ENCODE measurements around the gene GOLGA8F.
"Not testable (repeated sequence)": the region's sequence is repeated elsewhere in the genome, so short reads cannot be mapped to it uniquely, and the experiment has no call there.

GOLGA8F gene

DNA sequence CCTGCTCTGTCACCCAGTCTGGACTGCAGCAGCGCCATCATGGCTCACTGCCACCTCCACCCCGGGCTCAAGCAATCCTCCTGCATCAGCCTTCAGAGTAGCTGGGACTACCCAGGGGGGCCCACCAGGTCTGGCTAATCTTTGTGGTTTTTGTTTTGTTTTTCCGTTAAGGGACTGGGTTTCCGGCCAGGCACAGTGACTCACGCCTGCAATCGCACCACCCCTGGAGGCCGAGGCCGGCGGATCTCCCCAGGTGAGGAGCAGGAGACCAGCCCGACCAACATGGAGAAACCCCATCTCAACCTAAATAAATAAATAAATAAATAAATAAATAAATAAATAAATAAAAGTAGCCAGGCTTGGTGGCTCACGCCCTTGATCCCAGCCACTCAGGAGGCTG is 17.6 kb downstream of the GOLGA8F start:
- not testable (repeated sequence) for H3K23ac ChIP-seq (ENCODE audit: low read length in 2 of 2); H3K4me2 ChIP-seq (ENCODE audit: low read length, poor library complexity, severe bottlenecking); H3K27ac ChIP-seq (ENCODE audit: low read length, poor library complexity, severe bottlenecking); H4K8ac ChIP-seq (ENCODE audit: low read length); DNase-seq; H3K9ac ChIP-seq (ENCODE audit: low read length); H3K79me1 ChIP-seq (replicated peaks; ENCODE audit: low read length, poor library complexity, severe bottlenecking); H3K4me3 ChIP-seq (ENCODE audit: insufficient read depth in 1 of 2, low read depth in 1 of 2, low read length in 2 of 2); H2AFZ ChIP-seq (ENCODE audit: low read depth, low read length); H2BK15ac ChIP-seq (ENCODE audit: low read depth, poor library complexity, severe bottlenecking); H3K18ac ChIP-seq (ENCODE audit: low read depth in 1 of 2, low read length in 2 of 2); H2AK5ac ChIP-seq (ENCODE audit: low read length, severe bottlenecking); H2BK12ac ChIP-seq (ENCODE audit: low read length in 2 of 2); H3K27me3 ChIP-seq (ENCODE audit: control insufficient read depth in 1 of 2, insufficient read depth in 1 of 2, low read length in 2 of 2); H3K36me3 ChIP-seq (ENCODE audit: control insufficient read depth in 1 of 2, insufficient read depth in 2 of 2, low read depth in 1 of 2, low read length in 2 of 2); H3K4ac ChIP-seq (ENCODE audit: low read depth in 1 of 2, low read length in 2 of 2); H2BK5ac ChIP-seq (ENCODE audit: low read depth, low read length, poor library complexity, severe bottlenecking); H4K91ac ChIP-seq (ENCODE audit: low read length); H3K9me3 ChIP-seq (ENCODE audit: control insufficient read depth, low read length); H2BK120ac ChIP-seq (ENCODE audit: low read depth, low read length); H3K14ac ChIP-seq (ENCODE audit: low read length in 2 of 2); H3K4me1 ChIP-seq (ENCODE audit: control insufficient read depth, insufficient read depth, low read depth, low read length)
- no CpG with 5 or more reads among the region's 11 CpGs for WGBS

DNA sequence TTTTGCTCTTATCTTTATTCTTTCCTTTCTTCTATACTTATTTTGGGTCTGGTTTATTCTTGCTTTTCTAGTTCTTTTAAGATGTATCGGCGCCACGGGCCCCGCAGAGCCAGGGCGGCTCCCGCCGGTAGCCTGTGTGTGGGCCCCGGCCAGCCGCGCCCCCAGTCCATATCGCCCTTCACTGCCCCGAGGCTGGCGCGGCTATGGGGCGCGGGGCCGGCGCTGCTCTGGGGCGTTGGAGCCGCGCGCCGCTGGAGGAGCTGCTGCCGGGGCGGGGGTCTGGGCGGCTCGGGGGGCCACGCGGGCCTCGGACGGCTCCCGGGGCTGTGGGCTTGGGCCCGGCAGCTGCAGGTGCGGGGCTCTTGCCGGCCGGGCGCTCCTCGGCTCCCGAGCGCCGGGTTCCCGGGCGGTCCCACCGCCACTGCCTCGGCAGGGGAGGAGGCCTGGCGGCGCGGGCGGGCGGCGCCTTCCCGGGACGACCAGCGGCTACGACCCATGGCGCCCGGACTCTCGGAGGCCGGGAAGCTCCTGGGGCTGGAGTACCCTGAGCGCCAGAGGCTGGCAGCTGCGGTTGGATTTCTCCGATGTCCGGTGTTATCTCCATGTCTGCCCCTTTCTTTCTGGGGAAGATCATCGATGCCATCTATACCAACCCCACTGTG is 24.4 kb downstream of the GOLGA8F start:
- not testable (repeated sequence) for H3K27me3 ChIP-seq (ENCODE audit: control insufficient read depth in 1 of 2, insufficient read depth in 1 of 2, low read length in 2 of 2); H3K27ac ChIP-seq (ENCODE audit: low read length, poor library complexity, severe bottlenecking); H3K4ac ChIP-seq (ENCODE audit: low read depth in 1 of 2, low read length in 2 of 2); H3K79me1 ChIP-seq (replicated peaks; ENCODE audit: low read length, poor library complexity, severe bottlenecking); H3K4me3 ChIP-seq (ENCODE audit: insufficient read depth in 1 of 2, low read depth in 1 of 2, low read length in 2 of 2); H2BK5ac ChIP-seq (ENCODE audit: low read depth, low read length, poor library complexity, severe bottlenecking); H3K18ac ChIP-seq (ENCODE audit: low read depth in 1 of 2, low read length in 2 of 2); H3K9me3 ChIP-seq (ENCODE audit: control insufficient read depth, low read length); H2BK12ac ChIP-seq (ENCODE audit: low read length in 2 of 2); H3K23ac ChIP-seq (ENCODE audit: low read length in 2 of 2); H2BK120ac ChIP-seq (ENCODE audit: low read depth, low read length); H2BK15ac ChIP-seq (ENCODE audit: low read depth, poor library complexity, severe bottlenecking); H3K9ac ChIP-seq (ENCODE audit: low read length); H3K36me3 ChIP-seq (ENCODE audit: control insufficient read depth in 1 of 2, insufficient read depth in 2 of 2, low read depth in 1 of 2, low read length in 2 of 2); H2AK5ac ChIP-seq (ENCODE audit: low read length, severe bottlenecking); DNase-seq; H3K4me1 ChIP-seq (ENCODE audit: control insufficient read depth, insufficient read depth, low read depth, low read length); H4K91ac ChIP-seq (ENCODE audit: low read length); H2AFZ ChIP-seq (ENCODE audit: low read depth, low read length); H3K14ac ChIP-seq (ENCODE audit: low read length in 2 of 2); H4K8ac ChIP-seq (ENCODE audit: low read length); H3K4me2 ChIP-seq (ENCODE audit: low read length, poor library complexity, severe bottlenecking)
- no CpG with 5 or more reads among the region's 64 CpGs for WGBS

DNA sequence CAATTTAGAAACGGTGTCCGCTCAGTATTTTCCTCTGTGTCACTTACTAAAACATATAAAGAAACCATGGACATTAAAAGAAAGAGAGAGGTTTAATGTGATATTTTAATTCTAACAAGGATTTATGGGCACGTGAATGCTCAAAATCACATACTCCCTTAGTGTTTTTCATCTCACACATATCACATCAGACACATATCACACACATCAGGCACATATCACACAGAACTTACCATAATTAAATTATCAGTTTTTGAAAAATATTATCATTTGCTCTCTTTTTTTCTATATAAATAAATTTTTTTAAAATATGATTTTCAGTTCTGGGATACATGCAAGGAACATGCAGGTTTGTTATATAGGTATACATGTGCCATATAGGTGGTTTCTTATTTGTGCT is 42.0 kb downstream of the GOLGA8F start:
- H2AK5ac ChIP-seq (ENCODE audit: low read length, severe bottlenecking); H2BK120ac ChIP-seq (ENCODE audit: low read depth, low read length); H3K9ac ChIP-seq (ENCODE audit: low read length); H3K79me1 ChIP-seq (replicated peaks; ENCODE audit: low read length, poor library complexity, severe bottlenecking); H3K36me3 ChIP-seq (ENCODE audit: control insufficient read depth in 1 of 2, insufficient read depth in 2 of 2, low read depth in 1 of 2, low read length in 2 of 2); H3K14ac ChIP-seq (ENCODE audit: low read length in 2 of 2); H3K9me3 ChIP-seq (ENCODE audit: control insufficient read depth, low read length); H3K4ac ChIP-seq (ENCODE audit: low read depth in 1 of 2, low read length in 2 of 2); H3K4me2 ChIP-seq (ENCODE audit: low read length, poor library complexity, severe bottlenecking); H2AFZ ChIP-seq (ENCODE audit: low read depth, low read length); H3K4me3 ChIP-seq (ENCODE audit: insufficient read depth in 1 of 2, low read depth in 1 of 2, low read length in 2 of 2); H4K91ac ChIP-seq (ENCODE audit: low read length); H3K27ac ChIP-seq (ENCODE audit: low read length, poor library complexity, severe bottlenecking); H3K27me3 ChIP-seq (ENCODE audit: control insufficient read depth in 1 of 2, insufficient read depth in 1 of 2, low read length in 2 of 2); H3K4me1 ChIP-seq (ENCODE audit: control insufficient read depth, insufficient read depth, low read depth, low read length); H2BK12ac ChIP-seq (ENCODE audit: low read length in 2 of 2); H2BK5ac ChIP-seq (ENCODE audit: low read depth, low read length, poor library complexity, severe bottlenecking); H3K18ac ChIP-seq (ENCODE audit: low read depth in 1 of 2, low read length in 2 of 2); H4K8ac ChIP-seq (ENCODE audit: low read length); H2BK15ac ChIP-seq (ENCODE audit: low read depth, poor library complexity, severe bottlenecking); H3K23ac ChIP-seq (ENCODE audit: low read length in 2 of 2): not testable (repeated sequence)
- 85% methylated on average over 1 of the region's 3 CpGs for WGBS
- DNase-seq, result peak; percentile 0

DNA sequence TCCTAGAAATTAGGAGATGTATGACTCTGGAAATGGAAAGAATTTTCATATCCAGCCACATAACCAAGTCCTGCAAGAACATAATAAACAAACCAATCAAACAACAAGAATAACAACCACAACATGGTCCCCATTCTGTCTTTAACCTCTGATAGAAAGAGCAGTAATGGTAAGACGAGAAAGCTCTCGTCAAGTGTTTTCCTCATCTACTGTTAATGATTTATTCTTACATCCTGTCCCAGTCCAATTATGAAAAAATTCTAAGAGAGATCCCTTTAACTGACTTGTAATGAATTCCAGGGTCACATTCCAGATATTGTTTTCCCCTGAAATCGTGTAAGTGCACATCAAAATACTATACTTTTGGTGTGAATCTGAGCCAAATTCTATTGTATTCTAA is 57.1 kb downstream of the GOLGA8F start:
- H3K14ac ChIP-seq (ENCODE audit: low read length in 2 of 2); H4K8ac ChIP-seq (ENCODE audit: low read length); H3K23ac ChIP-seq (ENCODE audit: low read length in 2 of 2); H3K9me3 ChIP-seq (ENCODE audit: control insufficient read depth, low read length); H3K4me1 ChIP-seq (ENCODE audit: control insufficient read depth, insufficient read depth, low read depth, low read length); H2BK12ac ChIP-seq (ENCODE audit: low read length in 2 of 2); DNase-seq; H2BK15ac ChIP-seq (ENCODE audit: low read depth, poor library complexity, severe bottlenecking); H3K4ac ChIP-seq (ENCODE audit: low read depth in 1 of 2, low read length in 2 of 2); H3K4me3 ChIP-seq (ENCODE audit: insufficient read depth in 1 of 2, low read depth in 1 of 2, low read length in 2 of 2); H4K91ac ChIP-seq (ENCODE audit: low read length); H3K9ac ChIP-seq (ENCODE audit: low read length); H3K36me3 ChIP-seq (ENCODE audit: control insufficient read depth in 1 of 2, insufficient read depth in 2 of 2, low read depth in 1 of 2, low read length in 2 of 2); H3K79me1 ChIP-seq (replicated peaks; ENCODE audit: low read length, poor library complexity, severe bottlenecking); H3K27ac ChIP-seq (ENCODE audit: low read length, poor library complexity, severe bottlenecking); H2AFZ ChIP-seq (ENCODE audit: low read depth, low read length); H2BK5ac ChIP-seq (ENCODE audit: low read depth, low read length, poor library complexity, severe bottlenecking); H2AK5ac ChIP-seq (ENCODE audit: low read length, severe bottlenecking); H3K18ac ChIP-seq (ENCODE audit: low read depth in 1 of 2, low read length in 2 of 2); H3K27me3 ChIP-seq (ENCODE audit: control insufficient read depth in 1 of 2, insufficient read depth in 1 of 2, low read length in 2 of 2); H3K4me2 ChIP-seq (ENCODE audit: low read length, poor library complexity, severe bottlenecking); H2BK120ac ChIP-seq (ENCODE audit: low read depth, low read length): not testable (repeated sequence)
- no CpG with 5 or more reads among the region's 3 CpGs for WGBS

All from mesenchymal stem cell (in vitro differentiated cells and primary cell).